ENCODE data around the gene MTOR. TPM values are rescaled to one million over a fixed set of nuclear protein-coding genes. Genes with fewer than 3 reads are reported as not detected.

The MTOR gene
- total RNA-seq, 1 donor from 2014 or later: 55.8 TPM

DNA sequence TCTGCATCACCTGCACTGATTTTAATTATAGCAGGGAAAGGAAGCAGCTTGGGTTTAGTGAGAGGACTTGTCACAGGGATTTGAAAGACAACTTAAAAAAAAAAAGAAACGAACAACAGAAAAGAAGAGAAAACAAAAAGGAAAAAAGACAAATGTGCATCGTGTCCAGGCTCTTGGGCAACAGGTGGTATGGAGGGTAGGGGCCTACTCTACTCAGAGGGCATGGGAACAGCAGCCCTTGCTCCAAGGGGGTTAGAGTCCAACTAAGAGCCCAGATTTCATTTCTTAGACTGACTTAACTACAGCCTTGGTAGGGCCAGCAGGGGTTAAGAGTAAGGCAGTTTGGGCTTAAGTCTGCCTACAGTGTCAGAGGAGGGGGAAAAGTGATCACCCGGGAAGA is 147.4 kb downstream of the MTOR start:
- H3K36me3 ChIP-seq: peaks cover 5% of the 10 kb centered on the region
- H3K4me1 ChIP-seq: no peaks in the 10 kb centered on the region
- DNase-seq (ENCODE audit: low spot score): no peak
- H3K36me3 Mint-ChIP-seq: peaks cover 13% of the 10 kb centered on the region
- TF ChIP-seq, protein P1, sequence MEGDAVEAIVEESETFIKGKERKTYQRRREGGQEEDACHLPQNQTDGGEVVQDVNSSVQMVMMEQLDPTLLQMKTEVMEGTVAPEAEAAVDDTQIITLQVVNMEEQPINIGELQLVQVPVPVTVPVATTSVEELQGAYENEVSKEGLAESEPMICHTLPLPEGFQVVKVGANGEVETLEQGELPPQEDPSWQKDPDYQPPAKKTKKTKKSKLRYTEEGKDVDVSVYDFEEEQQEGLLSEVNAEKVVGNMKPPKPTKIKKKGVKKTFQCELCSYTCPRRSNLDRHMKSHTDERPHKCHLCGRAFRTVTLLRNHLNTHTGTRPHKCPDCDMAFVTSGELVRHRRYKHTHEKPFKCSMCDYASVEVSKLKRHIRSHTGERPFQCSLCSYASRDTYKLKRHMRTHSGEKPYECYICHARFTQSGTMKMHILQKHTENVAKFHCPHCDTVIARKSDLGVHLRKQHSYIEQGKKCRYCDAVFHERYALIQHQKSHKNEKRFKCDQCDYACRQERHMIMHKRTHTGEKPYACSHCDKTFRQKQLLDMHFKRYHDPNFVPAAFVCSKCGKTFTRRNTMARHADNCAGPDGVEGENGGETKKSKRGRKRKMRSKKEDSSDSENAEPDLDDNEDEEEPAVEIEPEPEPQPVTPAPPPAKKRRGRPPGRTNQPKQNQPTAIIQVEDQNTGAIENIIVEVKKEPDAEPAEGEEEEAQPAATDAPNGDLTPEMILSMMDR (IDR thresholded peaks at IDR 0.05): no peak
- TF ChIP-seq EZH2 (IDR thresholded peaks at IDR 0.05) (no peak), EZH2phosphoT487 (IDR thresholded peaks at IDR 0.05) (no peak)
- H3K4me3 ChIP-seq: no peak overlapping the region
- no peaks in the 10 kb centered on the region for H3K9me3 ChIP-seq (ENCODE audit: low read depth)
- H3K27ac Mint-ChIP-seq: no peak overlapping the region
- H3K9ac ChIP-seq: no peak overlapping the region
- H4K20me1 ChIP-seq (ENCODE audit: low read depth): no peaks in the 10 kb centered on the region
- H3K9me3 Mint-ChIP-seq: no peaks in the 10 kb centered on the region
- H3K79me2 ChIP-seq (ENCODE audit: low read depth): no peaks in the 10 kb centered on the region
- no peaks in the 10 kb centered on the region for H3K27me3 ChIP-seq
- no peak overlapping the region for H3K4me3 Mint-ChIP-seq
- H3F3A ChIP-seq (ENCODE audit: low read depth): no peaks in the 10 kb centered on the region
- no peak overlapping the region for H2AFZ ChIP-seq (replicated peaks)
- H3K4me2 ChIP-seq: no peak overlapping the region
- no peaks in the 10 kb centered on the region for H3K4me1 Mint-ChIP-seq
- H3K27ac ChIP-seq: no peak overlapping the region
- H3K27me3 Mint-ChIP-seq (ENCODE audit: insufficient read depth, low read depth): no peaks in the 10 kb centered on the region

DNA sequence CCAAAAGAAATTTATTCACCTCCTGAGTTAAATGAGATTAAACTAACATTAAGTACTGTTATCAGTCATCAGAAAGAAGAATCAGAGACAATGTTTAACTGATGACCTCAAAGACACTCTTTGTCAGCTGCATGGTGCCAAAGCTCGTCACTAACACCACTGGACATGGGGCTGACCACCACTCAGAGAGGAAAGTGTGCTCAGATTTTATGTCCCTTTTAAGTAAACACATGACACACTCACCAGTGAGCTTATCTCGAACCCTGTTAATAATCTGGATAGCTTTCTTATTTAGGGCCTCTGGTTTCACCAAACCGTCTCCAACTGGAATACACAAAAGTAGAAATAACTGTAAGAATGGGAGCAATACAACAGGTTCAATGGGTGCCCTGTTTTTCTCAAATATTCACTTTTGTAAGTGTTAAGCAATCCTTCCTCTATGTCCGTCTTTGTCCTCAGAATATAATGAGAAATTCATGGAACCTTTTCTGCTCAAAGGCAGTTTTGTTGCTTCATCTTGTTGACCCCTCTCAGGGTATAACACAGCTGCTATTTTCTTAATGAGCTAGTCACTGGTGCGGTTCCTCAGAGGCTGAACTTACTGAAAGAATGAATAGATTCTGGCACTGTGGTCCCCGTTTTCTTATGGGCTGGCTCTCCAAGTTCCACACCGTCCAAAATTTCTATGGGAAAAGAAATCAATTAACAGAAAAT is 153.1 kb downstream of the MTOR start:
- H3K27me3 ChIP-seq: no peaks in the 10 kb centered on the region
- no peak overlapping the region for H3K27ac ChIP-seq
- H3K4me1 Mint-ChIP-seq: no peaks in the 10 kb centered on the region

DNA sequence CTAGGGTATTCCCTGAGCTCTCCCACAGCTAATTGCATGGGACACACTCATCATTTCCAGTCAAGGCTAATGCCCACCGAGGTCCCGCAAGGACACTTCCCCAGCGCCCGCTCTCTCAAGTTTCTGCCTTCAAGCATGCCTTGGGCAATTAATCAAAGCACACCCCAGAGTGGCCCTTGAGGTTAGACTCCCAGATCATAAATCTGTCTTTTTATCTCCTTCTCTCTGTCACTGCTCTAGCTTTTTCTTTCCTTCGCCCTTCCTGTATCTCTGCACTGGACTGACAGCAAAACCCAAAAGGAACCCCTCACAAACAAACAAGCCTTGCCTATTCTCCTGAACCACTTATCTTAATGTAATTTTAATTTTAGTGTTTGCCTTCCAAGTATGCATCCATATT is 154.8 kb downstream of the MTOR start:
- H3K4me3 ChIP-seq: no peak overlapping the region
- TF ChIP-seq EZH2 (IDR thresholded peaks at IDR 0.05) (no peak), EZH2phosphoT487 (IDR thresholded peaks at IDR 0.05) (no peak)
- TF ChIP-seq, protein P1 (IDR thresholded peaks at IDR 0.05): no peak
- H4K20me1 ChIP-seq (ENCODE audit: low read depth): no peaks in the 10 kb centered on the region
- H3K79me2 ChIP-seq (ENCODE audit: low read depth): no peaks in the 10 kb centered on the region
- H3K27ac ChIP-seq: no peak overlapping the region
- H3K36me3 ChIP-seq: no peaks in the 10 kb centered on the region
- H3K9me3 ChIP-seq (ENCODE audit: low read depth): no peaks in the 10 kb centered on the region
- H3K9ac ChIP-seq: no peak overlapping the region
- no peak overlapping the region for H3K4me2 ChIP-seq
- H3K4me1 ChIP-seq: no peaks in the 10 kb centered on the region
- DNase-seq (ENCODE audit: low spot score): no peak
- Mint-ChIP-seq H3K27me3 (ENCODE audit: insufficient read depth, low read depth) (no peaks in the 10 kb centered on the region), H3K4me1 (no peaks in the 10 kb centered on the region), H3K9me3 (no peaks in the 10 kb centered on the region), H3K36me3 (peaks cover 14% of the 10 kb centered on the region), H3K27ac (no peak overlapping the region), H3K4me3 (no peak overlapping the region)
- H2AFZ ChIP-seq (replicated peaks): no peak overlapping the region
- H3K27me3 ChIP-seq: no peaks in the 10 kb centered on the region
- H3F3A ChIP-seq (ENCODE audit: low read depth): peaks cover 8% of the 10 kb centered on the region

More for the DNA sequence above, 153.1 kb downstream of the MTOR start:
- DNase-seq (ENCODE audit: low spot score): no peak
- Histone ChIP-seq H3K4me1 (no peaks in the 10 kb centered on the region), H3K4me2 (no peak overlapping the region), H3K9ac (no peak overlapping the region), H4K20me1 (ENCODE audit: low read depth) (no peaks in the 10 kb centered on the region), H2AFZ (replicated peaks) (no peak overlapping the region), H3K4me3 (no peak overlapping the region), H3K9me3 (ENCODE audit: low read depth) (no peaks in the 10 kb centered on the region), H3K79me2 (ENCODE audit: low read depth) (no peaks in the 10 kb centered on the region), H3F3A (ENCODE audit: low read depth) (no peaks in the 10 kb centered on the region), H3K36me3 (peaks cover under 1% of the 10 kb centered on the region)
- H3K27ac Mint-ChIP-seq: no peak overlapping the region
- peaks cover 19% of the 10 kb centered on the region for H3K36me3 Mint-ChIP-seq
- TF ChIP-seq EZH2phosphoT487 (IDR thresholded peaks at IDR 0.05): no peak
- TF ChIP-seq, protein P1 (IDR thresholded peaks at IDR 0.05): no peak
- TF ChIP-seq EZH2 (IDR thresholded peaks at IDR 0.05): no peak
- no peaks in the 10 kb centered on the region for H3K27me3 Mint-ChIP-seq (ENCODE audit: insufficient read depth, low read depth)
- H3K4me3 Mint-ChIP-seq: peak overlapping the region; percentile 35
- H3K9me3 Mint-ChIP-seq: no peaks in the 10 kb centered on the region

All from neural progenitor cell (in vitro differentiated cells).